GM18870 (cell line): Measurements from ENCODE around the gene IDH1.
"Not testable (repeated sequence)": the region's sequence is repeated elsewhere in the genome, so short reads cannot be mapped to it uniquely, and the experiment has no call there.

Experiments
- ATAC-seq: cut with Tn5 transposase; IDR thresholded peaks from one replicate; pipeline ENCODE4 v1.9.1; 2021; ENCODE audit warnings: moderate library complexity; ENCODE audit not compliant: unreplicated experiment

The IDH1 gene

GRCh38 chr2:208222351-208222750, 32.5 kb downstream of the IDH1 start:
- no peak for ATAC-seq

- not testable (repeated sequence) for ATAC-seq
Observed at GRCh38 chr2:208221873-208222272, 33.0 kb downstream of the IDH1 start.

GRCh38 chr2:208210688-208211451, 44.0 kb downstream of the IDH1 start:
- no peak for ATAC-seq

- no peak for ATAC-seq
Observed at GRCh38 chr2:208208335-208209085, 46.4 kb downstream of the IDH1 start.

GRCh38 chr2:208207769-208208168, 47.1 kb downstream of the IDH1 start:
- no peak for ATAC-seq

GRCh38 chr2:208204166-208204565, 50.7 kb downstream of the IDH1 start:
- no peak for ATAC-seq

GRCh38 chr2:208195531-208195930, 59.3 kb downstream of the IDH1 start:
- ATAC-seq, result no peak

GRCh38 chr2:208192611-208193236, 62.1 kb downstream of the IDH1 start:
- no peak for ATAC-seq

- no peak for ATAC-seq
Observed at GRCh38 chr2:208189810-208190503, 64.9 kb downstream of the IDH1 start, which contains the start of gene C2orf80. C2orf80 (minus strand) TSS chr2:208190030; CDS start chr2:208186986, 3,044 bp downstream.

GRCh38 chr2:208189069-208189809, 65.6 kb downstream of the IDH1 start:
- no peak for ATAC-seq

GRCh38 chr2:208186893-208187292, 68.0 kb downstream of the IDH1 start:
- no peak for ATAC-seq

GRCh38 chr2:208186465-208186864, 68.4 kb downstream of the IDH1 start:
- no peak for ATAC-seq
